ENCODE data around the gene RBM33. TPM values are rescaled to one million over a fixed set of nuclear protein-coding genes. Genes with fewer than 3 reads are reported as not detected.

Gene RBM33
- total and polyA plus RNA-seq, 10 of the 15 experiments (the other 5 are each of a cell fraction or from before 2014, with no cell fraction given) = 4.7 to 67.2 (median 24.3) TPM

DNA sequence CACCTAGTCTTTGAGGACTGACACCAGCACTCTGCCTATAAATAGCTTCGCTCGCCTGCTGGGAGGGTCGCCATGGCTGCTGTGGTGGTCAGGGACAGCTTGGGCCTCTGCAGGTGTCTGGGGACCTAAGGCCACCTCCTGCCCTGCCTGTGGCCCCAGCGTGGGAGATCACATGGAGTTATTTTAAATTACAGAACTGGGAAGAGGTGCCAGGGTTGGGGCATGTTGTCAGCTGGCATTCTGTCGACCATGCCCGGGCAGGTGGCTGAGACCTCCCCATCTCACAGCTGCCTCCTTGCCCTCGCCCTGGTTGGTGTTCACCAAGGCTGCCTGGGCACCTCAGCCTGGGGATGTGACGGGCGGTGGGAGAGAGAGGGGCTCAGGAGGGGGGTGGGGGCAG, 149.7 kb downstream of the RBM33 start:
- H3K9ac ChIP-seq (ENCODE audit: control insufficient read depth, insufficient read depth, low read length) = no peak overlapping the region
- no TSS peak for BruUV-seq (replicated peaks)
- intact Hi-C loops (cut with micrococcal nuclease; ENCODE audit: unreplicated experiment) (no loop called here), in situ Hi-C loops (cut with MboI) (no loop called here)
- FAIRE-seq (no peak), DNase-seq (ENCODE audit: low read depth, low spot score) (no peak), ATAC-seq (no peak)
- H3K4me1 ChIP-seq (ENCODE audit: control insufficient read depth, insufficient read depth, low read length) = no peaks in the 10 kb centered on the region
- H3K4me3 ChIP-seq = no peak overlapping the region
- H3K79me2 ChIP-seq (ENCODE audit: control insufficient read depth, insufficient read depth, low read length) = no peaks in the 10 kb centered on the region
- TF ChIP-seq SMARCA5 (IDR thresholded peaks at IDR 0.05) (no peak), CUX1 (IDR thresholded peaks at IDR 0.05; ENCODE audit: insufficient replicate concordance, low read depth, low read length) (no peak), ASH2L (IDR thresholded peaks at IDR 0.05; ENCODE audit: borderline replicate concordance, low read depth) (no peak), KDM1A (IDR thresholded peaks at IDR 0.05; ENCODE audit: borderline replicate concordance) (no peak), SMAD5 (IDR thresholded peaks at IDR 0.05; ENCODE audit: low read depth) (no peak), POU2F2 (IDR thresholded peaks at IDR 0.05; ENCODE audit: borderline replicate concordance, low read depth, low read length) (no peak), ZNF384 (IDR thresholded peaks at IDR 0.05; ENCODE audit: borderline replicate concordance, low read depth, low read length) (no peak), BMI1 (IDR thresholded peaks at IDR 0.05; ENCODE audit: borderline replicate concordance) (no peak), JUND (IDR thresholded peaks at IDR 0.05; ENCODE audit: low read depth, low read length) (no peak), BRCA1 (IDR thresholded peaks at IDR 0.05; ENCODE audit: low read depth, low read length) (no peak), STAT3 (IDR thresholded peaks at IDR 0.05; ENCODE audit: low read depth, low read length) (no peak)
- TF ChIP-seq, protein P1, sequence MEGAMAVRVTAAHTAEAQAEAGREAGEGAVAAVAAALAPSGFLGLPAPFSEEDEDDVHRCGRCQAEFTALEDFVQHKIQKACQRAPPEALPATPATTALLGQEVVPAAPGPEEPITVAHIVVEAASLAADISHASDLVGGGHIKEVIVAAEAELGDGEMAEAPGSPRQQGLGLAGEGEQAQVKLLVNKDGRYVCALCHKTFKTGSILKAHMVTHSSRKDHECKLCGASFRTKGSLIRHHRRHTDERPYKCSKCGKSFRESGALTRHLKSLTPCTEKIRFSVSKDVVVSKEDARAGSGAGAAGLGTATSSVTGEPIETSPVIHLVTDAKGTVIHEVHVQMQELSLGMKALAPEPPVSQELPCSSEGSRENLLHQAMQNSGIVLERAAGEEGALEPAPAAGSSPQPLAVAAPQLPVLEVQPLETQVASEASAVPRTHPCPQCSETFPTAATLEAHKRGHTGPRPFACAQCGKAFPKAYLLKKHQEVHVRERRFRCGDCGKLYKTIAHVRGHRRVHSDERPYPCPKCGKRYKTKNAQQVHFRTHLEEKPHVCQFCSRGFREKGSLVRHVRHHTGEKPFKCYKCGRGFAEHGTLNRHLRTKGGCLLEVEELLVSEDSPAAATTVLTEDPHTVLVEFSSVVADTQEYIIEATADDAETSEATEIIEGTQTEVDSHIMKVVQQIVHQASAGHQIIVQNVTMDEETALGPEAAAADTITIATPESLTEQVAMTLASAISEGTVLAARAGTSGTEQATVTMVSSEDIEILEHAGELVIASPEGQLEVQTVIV (IDR thresholded peaks at IDR 0.05; ENCODE audit: borderline replicate concordance, partially characterized antibody) = no peak
- TF ChIP-seq, protein P2, sequence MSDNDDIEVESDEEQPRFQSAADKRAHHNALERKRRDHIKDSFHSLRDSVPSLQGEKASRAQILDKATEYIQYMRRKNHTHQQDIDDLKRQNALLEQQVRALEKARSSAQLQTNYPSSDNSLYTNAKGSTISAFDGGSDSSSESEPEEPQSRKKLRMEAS (IDR thresholded peaks at IDR 0.05; ENCODE audit: low read depth, low read length) = no peak
- TF ChIP-seq, protein P3, sequence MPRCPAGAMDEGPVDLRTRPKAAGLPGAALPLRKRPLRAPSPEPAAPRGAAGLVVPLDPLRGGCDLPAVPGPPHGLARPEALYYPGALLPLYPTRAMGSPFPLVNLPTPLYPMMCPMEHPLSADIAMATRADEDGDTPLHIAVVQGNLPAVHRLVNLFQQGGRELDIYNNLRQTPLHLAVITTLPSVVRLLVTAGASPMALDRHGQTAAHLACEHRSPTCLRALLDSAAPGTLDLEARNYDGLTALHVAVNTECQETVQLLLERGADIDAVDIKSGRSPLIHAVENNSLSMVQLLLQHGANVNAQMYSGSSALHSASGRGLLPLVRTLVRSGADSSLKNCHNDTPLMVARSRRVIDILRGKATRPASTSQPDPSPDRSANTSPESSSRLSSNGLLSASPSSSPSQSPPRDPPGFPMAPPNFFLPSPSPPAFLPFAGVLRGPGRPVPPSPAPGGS (IDR thresholded peaks at IDR 0.05; ENCODE audit: borderline replicate concordance, insufficient read depth, low read depth, low read length, poor library complexity, severe bottlenecking) = no peak
- H3K4me2 ChIP-seq (ENCODE audit: control insufficient read depth, insufficient read depth) = no peak overlapping the region
- POLR2A ChIA-PET = no interaction called here
- H4K20me1 ChIP-seq (ENCODE audit: control insufficient read depth, insufficient read depth) = no peaks in the 10 kb centered on the region
- H3K27ac ChIP-seq (ENCODE audit: control insufficient read depth, insufficient read depth) = no peak overlapping the region
- H3K9me3 ChIP-seq (replicated peaks; ENCODE audit: control insufficient read depth, insufficient read depth, low read length) = no peaks in the 10 kb centered on the region
- SMC1A ChIA-PET (ENCODE audit: uncharacterized antibody, unreplicated experiment) = no interaction called here
- 13% methylated on average over 6 of the region's 9 CpGs for WGBS (ENCODE audit: insufficient coverage, insufficient replicate concordance, low lambda C conversion rate, missing lambda C conversion rate)
- H3K36me3 ChIP-seq (ENCODE audit: control insufficient read depth in 2 of 2, insufficient read depth in 2 of 2, low read length in 1 of 2) = no peaks in the 10 kb centered on the region
- RAD21 ChIA-PET (ENCODE audit: unreplicated experiment) = interaction anchor here (1.0 kb wide), 1 partner anchor 195 kb away, joined by 3 read pairs; no protein-coding TSS in a partner anchor
- no peak overlapping the region for H2AFZ ChIP-seq (ENCODE audit: control insufficient read depth, low read depth, low read length)
- CTCF ChIA-PET = interaction anchor here (0.6 kb wide), 1 partner anchor 68 kb away, joined by 3 read pairs; no protein-coding TSS in a partner anchor
- no peaks in the 10 kb centered on the region; a peak in 1 of 4 replicates for H3K27me3 ChIP-seq (replicated peaks in 1 of 2; ENCODE audit: control insufficient read depth in 2 of 2, insufficient read depth in 2 of 2, low read length in 1 of 2)
